ENCODE results near the gene REELD1.

- TF ChIP-seq CTCF (IDR thresholded peaks at IDR 0.05) (no peak), POLR2AphosphoS5 (IDR thresholded peaks at IDR 0.05; ENCODE audit: insufficient read depth in 1 of 2, low read depth in 1 of 2) (no peak)
Observed at GRCh38 chr4:146165221-146165620, 49.1 kb upstream of the REELD1 start.

All from vagina (tissue), 2 donors.